GM12878 (cell line): ENCODE results near the gene AP2A2. TPM values are rescaled to one million over a fixed set of nuclear protein-coding genes. Genes with fewer than 3 reads are reported as not detected.

Experiments used
- ATAC-seq: fragments of 200-7000 bp; cut with Tn5 transposase; 3 replicates; pipeline ENCODE4 v1.9.1; 2020; ENCODE audit warnings: mild to moderate bottlenecking, moderate library complexity
- BruUV-seq: library from RNA; stranded (reverse); fragments of 400-500 nt; replicated peaks from 2 replicates; lab custom pipeline; 2021; lab: Mats Ljungman, UMichigan
- CTCF ChIA-PET: fragments of 300-600 bp; sonication (Branson Sonifier 250); formaldehyde crosslinking; extraction: SDS; loops from one replicate; lab custom pipeline; 2021; ENCODE audit warnings: inconsistent platforms; lab: Yijun Ruan, JAX
- POLR2A ChIA-PET: fragments of 350-600 bp; formaldehyde crosslinking; extraction: SDS; loops from one replicate; lab custom pipeline; 2021; ENCODE audit warnings: inconsistent platforms; lab: Charles Lee
- RAD21 ChIA-PET: fragments of 300-600 bp; sonication (Branson Sonifier 250); formaldehyde crosslinking; loops from one replicate; lab custom pipeline; 2023; ENCODE audit warnings: antibody characterized with exemption; ENCODE audit not compliant: unreplicated experiment; lab: Charles Lee
- SMC1A ChIA-PET: fragments of 300-600 bp; sonication (Branson Sonifier 250); formaldehyde crosslinking; loops from one replicate; lab custom pipeline; 2023; ENCODE audit not compliant: unreplicated experiment, uncharacterized antibody; lab: Charles Lee
- DNase-seq: peaks from one replicate; pipeline ENCODE4 v3.0.0-alpha.2; 2011; ENCODE audit warnings: low read depth, low spot score
- FAIRE-seq: peaks from 3 replicates; lab custom pipeline; 2011; peaks lifted over from hg19 to GRCh38; lab: Jason Lieb, UNC
- H2AFZ ChIP-seq: 2 replicates; pipeline ENCODE4 v1.6.0; 2011; ENCODE audit warnings: low read depth, low read length, control low read depth; ENCODE audit not compliant: control insufficient read depth
- H3K27ac ChIP-seq: 2 replicates; pipeline ENCODE4 v1.5.1; 2011; ENCODE audit warnings: control low read depth; ENCODE audit not compliant: control insufficient read depth, insufficient read depth
- H3K27me3 ChIP-seq, 2 experiments: replicated peaks in 1 of 2; 2 replicates each; pipeline versions ENCODE4 v1.6.0 to v1.6.1; 2011; ENCODE audit warnings: low read length in 1 of 2; ENCODE audit not compliant: control insufficient read depth in 2 of 2, insufficient read depth in 2 of 2
- H3K36me3 ChIP-seq, 2 experiments: 2 replicates each; pipeline ENCODE4 v1.5.1; 2011; ENCODE audit warnings: low read length in 1 of 2; ENCODE audit not compliant: control insufficient read depth in 2 of 2, insufficient read depth in 2 of 2
- H3K4me1 ChIP-seq: 2 replicates; pipeline ENCODE4 v1.6.1; 2011; ENCODE audit warnings: mild to moderate bottlenecking, low read length, moderate library complexity, mixed read lengths; ENCODE audit not compliant: control insufficient read depth, insufficient read depth
- H3K4me2 ChIP-seq: 2 replicates; pipeline ENCODE4 v1.6.0; 2011; ENCODE audit warnings: control low read depth; ENCODE audit not compliant: control insufficient read depth, insufficient read depth
- H3K4me3 ChIP-seq: fragments of 200-600 bp; sonication (generic); 2 replicates; pipeline ENCODE4 v1.5.1; 2016
- H3K79me2 ChIP-seq: 2 replicates; pipeline ENCODE4 v1.6.0; 2011; ENCODE audit warnings: low read length; ENCODE audit not compliant: control insufficient read depth, insufficient read depth
- H3K9ac ChIP-seq: 2 replicates; pipeline ENCODE4 v1.8.0; 2011; ENCODE audit warnings: low read length, control low read depth, mixed read lengths; ENCODE audit not compliant: control insufficient read depth, insufficient read depth
- H3K9me3 ChIP-seq: replicated peaks from 3 replicates; pipeline ENCODE4 v1.5.1; 2011; ENCODE audit warnings: mild to moderate bottlenecking, low read length; ENCODE audit not compliant: control insufficient read depth, insufficient read depth
- H4K20me1 ChIP-seq: 2 replicates; pipeline ENCODE4 v1.6.0; 2011; ENCODE audit not compliant: control insufficient read depth, insufficient read depth
- BCL3 ChIP-seq: IDR thresholded peaks from 2 replicates; pipeline ENCODE4 v1.6.1; 2011; ENCODE audit warnings: borderline replicate concordance, low read depth, mild to moderate bottlenecking, moderate library complexity, low read length; ENCODE audit not compliant: insufficient read depth, poor library complexity, severe bottlenecking
- CHD1 ChIP-seq: IDR thresholded peaks from 2 replicates; pipeline ENCODE4 v1.6.1; 2012; ENCODE audit warnings: low read depth, low read length, improper control_type of control experiment
- E2F4 ChIP-seq: IDR thresholded peaks from 2 replicates; pipeline ENCODE4 v1.6.1; 2012; ENCODE audit warnings: low read depth, low read length, improper control_type of control experiment
- E4F1 ChIP-seq: fragments of 450-650 bp; IDR thresholded peaks from 2 replicates; pipeline ENCODE4 v1.6.1; 2018; ENCODE audit warnings: borderline replicate concordance, mild to moderate bottlenecking; ENCODE audit not compliant: partially characterized antibody
- ETV6 ChIP-seq, 2 experiments: fragments of 450-650 bp in 1 of 2; IDR thresholded peaks in 1 of 2; conservative IDR thresholded peaks in 1 of 2; 2 replicates each; pipeline ENCODE4 v1.6.1; 2014; ENCODE audit warnings: antibody characterized with exemption in 1 of 2, borderline replicate concordance in 1 of 2, low read depth in 1 of 2, mild to moderate bottlenecking in 1 of 2, moderate library complexity in 1 of 2
- FOS ChIP-seq: IDR thresholded peaks from 3 replicates; pipeline ENCODE4 v1.6.1; 2011; ENCODE audit warnings: borderline replicate concordance; ENCODE audit not compliant: insufficient read length; ENCODE audit errors: extremely low read depth
- FOXM1 ChIP-seq: IDR thresholded peaks from 2 replicates; pipeline ENCODE4 v1.6.1; 2012; ENCODE audit warnings: low read depth, mild to moderate bottlenecking, inconsistent platforms, low read length, moderate library complexity
- MTA3 ChIP-seq: IDR thresholded peaks from 2 replicates; pipeline ENCODE4 v1.6.1; 2012; ENCODE audit warnings: low read length, inconsistent platforms, borderline replicate concordance
- PKNOX1 ChIP-seq: fragments of 450-650 bp; IDR thresholded peaks from 2 replicates; pipeline ENCODE4 v1.6.1; 2016; ENCODE audit warnings: mild to moderate bottlenecking
- RB1 ChIP-seq: fragments of 450-650 bp; formaldehyde crosslinking; IDR thresholded peaks from 2 replicates; pipeline ENCODE4 v1.6.1; 2017; ENCODE audit warnings: mild to moderate bottlenecking, borderline replicate concordance
- RELB ChIP-seq: fragments of 450-650 bp; IDR thresholded peaks from 2 replicates; pipeline ENCODE4 v1.6.1; 2017; ENCODE audit warnings: low read depth, mild to moderate bottlenecking, moderate library complexity
- SKIL ChIP-seq: fragments of 450-650 bp; IDR thresholded peaks from 2 replicates; pipeline ENCODE4 v1.6.1; 2017; ENCODE audit warnings: mild to moderate bottlenecking, low read depth, inconsistent platforms; ENCODE audit not compliant: poor library complexity, severe bottlenecking
- SUPT20H ChIP-seq: IDR thresholded peaks from 2 replicates; pipeline ENCODE4 v1.6.1; 2011; ENCODE audit warnings: low read depth, mild to moderate bottlenecking, low read length, moderate library complexity, borderline replicate concordance; ENCODE audit not compliant: control insufficient read depth
- WGBS: methylation state at CpG from one replicate; pipeline ENCODE4 v1.1.6; 2016; ENCODE audit warnings: low lambda C conversion rate; ENCODE audit not compliant: insufficient replicate concordance, insufficient coverage; ENCODE audit errors: missing lambda C conversion rate; 5-methylcytosine and 5-hydroxymethylcytosine counted together
- in situ Hi-C: fragments of 300-500 bp; cut with MboI; formaldehyde crosslinking; loops from 9 replicates; pipeline ENCODE4 v1.14.3; 2018; ENCODE audit warnings: mixed read lengths
- intact Hi-C: fragments of 100-400 bp; cut with micrococcal nuclease; formaldehyde crosslinking; loops from one replicate; pipeline ENCODE4 v1.14.2; 2022; ENCODE audit not compliant: unreplicated experiment
- polyA plus RNA-seq, 11 experiments: library from polyadenylated mRNA; depleted of rRNA in 4 of 11; unstranded in 6 of 11; stranded (reverse) in 5 of 11; fragments of >200 nt; fragmentation: Nextera tagmentation in 4 of 11; fragmentation: Illumina TruSeq in 1 of 11; extraction: Ambion mirVana in 4 of 11; extraction: Trizol in 1 of 11; gene quantifications; 1 replicate in 1 of 11; 2 replicates in 10 of 11; pipeline versions ENCODE4 v1.2.1 to v1.2.3, GENCODE V29; 2011 to 2016; ENCODE audit warnings: inconsistent platforms in 2 of 11, missing spikeins in 2 of 11, low read depth in 1 of 11
- total RNA-seq, 4 experiments: library from RNA; depleted of rRNA in 3 of 4; stranded (reverse); fragments of >200 nt in 3 of 4; fragmentation: Illumina TruSeq in 1 of 4; extraction: Trizol in 1 of 4; gene quantifications; 2 replicates each; pipeline versions ENCODE4 v1.2.1 to v1.2.3, GENCODE V29; 2013 to 2021

AP2A2 gene
- total and polyA plus RNA-seq, 10 of the 15 experiments (the other 5 are each of a cell fraction or from before 2014, with no cell fraction given), result 0.58 to 48.8 (median 18.2) TPM

- no peaks in the 10 kb centered on the region for H3K27me3 ChIP-seq
- no peaks in the 10 kb centered on the region for H3K4me1 ChIP-seq
- no peaks in the 10 kb centered on the region for H4K20me1 ChIP-seq
- POLR2A ChIA-PET, result no interaction called here
- BruUV-seq, result no TSS peak
- WGBS, result 98% methylated on average over 14 of the region's 14 CpGs
- no peak overlapping the region for H3K4me2 ChIP-seq
- H3K9me3 ChIP-seq, result no peaks in the 10 kb centered on the region
- TF ChIP-seq BCL3, result no peak
- TF ChIP-seq MTA3, result no peak
- TF ChIP-seq RB1, result no peak
- no peak for TF ChIP-seq CHD1
- no peak for TF ChIP-seq FOS
- no peak for TF ChIP-seq ETV6 (conservative IDR thresholded peaks at IDR 0.05 in 1 of 2, IDR thresholded peaks at IDR 0.05 in 1 of 2; ENCODE audit: borderline replicate concordance in 1 of 2, low read depth in 1 of 2)
- TF ChIP-seq SKIL, result no peak
- no peak for TF ChIP-seq FOXM1
- TF ChIP-seq E4F1, result no peak
- TF ChIP-seq PKNOX1, result no peak
- no peak for TF ChIP-seq E2F4
- no peak for TF ChIP-seq RELB
- TF ChIP-seq SUPT20H, result no peak
- no peak overlapping the region for H3K27ac ChIP-seq
- intact Hi-C loops, result no loop called here
- H3K4me3 ChIP-seq, result no peak overlapping the region
- RAD21 ChIA-PET, result no interaction called here
- peaks cover 11 to 22% of the 10 kb centered on the region in 2 experiments for H3K36me3 ChIP-seq
- H3K9ac ChIP-seq, result no peak overlapping the region
- SMC1A ChIA-PET, result no interaction called here
- no peak for ATAC-seq
- H2AFZ ChIP-seq, result no peak overlapping the region
- no peak for FAIRE-seq
- no peak for DNase-seq
- no peaks in the 10 kb centered on the region for H3K79me2 ChIP-seq
- CTCF ChIA-PET, result no interaction called here
- in situ Hi-C loops, result no loop called here
Observed at GRCh38 chr11:968822-969221, 43.2 kb downstream of the AP2A2 start.
